ENCODE results near the gene TNFRSF25. TPM values are rescaled to one million over a fixed set of nuclear protein-coding genes. Genes with fewer than 3 reads are reported as not detected.
"Not testable (repeated sequence)": the region's sequence is repeated elsewhere in the genome, so short reads cannot be mapped to it uniquely, and the experiment has no call there.

Gene TNFRSF25
- total RNA-seq, 1 donor from 2014 or later = 11.6 TPM

DNA sequence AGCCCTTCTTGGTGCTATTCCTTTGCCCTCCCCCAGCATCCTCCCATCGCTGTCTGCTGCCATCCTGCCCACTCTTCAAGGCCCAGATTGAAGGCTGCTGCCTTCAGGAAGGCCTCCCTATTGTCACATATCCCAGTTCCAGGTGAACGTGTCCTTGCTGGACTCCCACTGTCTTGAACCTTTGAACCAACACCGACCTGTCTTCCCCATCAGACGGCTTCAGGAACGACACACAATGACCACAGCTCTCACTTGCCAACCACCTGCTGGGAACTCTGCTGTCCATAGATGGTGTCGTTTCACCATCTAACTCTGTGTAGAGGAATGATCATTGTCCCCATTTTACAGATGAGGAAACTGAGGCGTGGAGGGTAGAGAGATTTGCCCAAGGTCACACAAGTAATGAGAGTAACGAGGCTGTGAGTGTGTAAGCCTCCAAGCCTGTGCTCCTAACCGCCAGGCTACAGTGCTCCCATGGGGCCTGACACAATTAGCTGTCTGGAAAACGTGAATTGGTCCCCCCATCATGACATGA lies 35.4 kb upstream of the TNFRSF25 start:
- DNase-seq = no peak

DNA sequence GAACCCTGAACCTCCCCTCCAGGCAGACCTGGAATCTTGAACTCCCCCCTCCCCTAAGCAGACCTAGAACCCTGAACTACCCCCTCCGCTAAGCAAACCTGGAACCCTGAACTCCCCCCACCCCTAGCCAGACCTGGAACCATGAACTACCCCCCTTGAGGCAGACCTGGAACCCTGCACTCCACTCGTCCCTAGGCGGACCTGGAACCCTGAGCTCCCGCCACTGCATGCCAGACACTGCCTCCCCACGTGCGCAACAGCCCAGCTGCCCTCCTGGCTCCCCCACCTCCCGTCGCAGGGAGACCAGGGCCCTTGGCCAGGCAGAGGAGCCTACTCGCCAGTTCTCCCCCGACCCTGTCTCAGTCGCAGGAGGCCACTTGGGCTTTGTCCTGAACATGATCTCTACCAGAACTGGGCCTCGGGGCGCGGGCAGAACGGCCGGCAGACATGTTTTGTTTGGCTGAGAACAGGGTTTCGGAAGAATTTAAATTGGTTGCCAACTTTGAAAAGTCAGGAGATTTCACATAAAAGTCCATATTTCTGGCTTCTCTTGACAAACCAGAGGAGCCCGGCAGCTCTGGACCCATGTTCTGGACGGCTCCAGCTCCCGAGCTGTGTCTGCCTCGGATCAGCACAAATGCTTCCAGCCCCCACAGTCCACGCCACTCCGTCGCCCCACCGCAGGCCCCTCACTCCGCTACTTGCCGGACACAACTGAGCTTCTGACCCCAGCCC lies 34.7 kb upstream of the TNFRSF25 start:
- DNase-seq = no peak

DNA sequence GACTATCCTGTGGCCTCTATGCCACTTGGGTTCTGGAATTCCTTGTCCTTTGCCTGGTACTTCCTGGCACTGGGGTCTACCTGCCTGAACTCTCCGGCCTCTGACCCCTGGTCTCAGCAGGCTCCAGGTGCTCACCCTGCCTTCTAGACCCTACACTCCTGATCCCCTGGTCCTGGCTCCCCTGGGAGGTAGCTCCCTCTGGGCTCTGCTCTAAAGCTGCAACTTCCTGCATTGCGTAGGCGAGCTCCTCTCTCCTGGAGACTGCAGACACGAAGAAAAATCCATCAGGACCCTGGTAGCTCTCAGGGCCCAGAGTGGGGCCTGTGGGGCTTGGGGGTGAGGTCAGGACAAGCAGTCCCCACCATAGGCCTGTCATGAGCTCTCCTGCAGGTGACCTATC lies 33.3 kb upstream of the TNFRSF25 start:
- no peak for DNase-seq

DNA sequence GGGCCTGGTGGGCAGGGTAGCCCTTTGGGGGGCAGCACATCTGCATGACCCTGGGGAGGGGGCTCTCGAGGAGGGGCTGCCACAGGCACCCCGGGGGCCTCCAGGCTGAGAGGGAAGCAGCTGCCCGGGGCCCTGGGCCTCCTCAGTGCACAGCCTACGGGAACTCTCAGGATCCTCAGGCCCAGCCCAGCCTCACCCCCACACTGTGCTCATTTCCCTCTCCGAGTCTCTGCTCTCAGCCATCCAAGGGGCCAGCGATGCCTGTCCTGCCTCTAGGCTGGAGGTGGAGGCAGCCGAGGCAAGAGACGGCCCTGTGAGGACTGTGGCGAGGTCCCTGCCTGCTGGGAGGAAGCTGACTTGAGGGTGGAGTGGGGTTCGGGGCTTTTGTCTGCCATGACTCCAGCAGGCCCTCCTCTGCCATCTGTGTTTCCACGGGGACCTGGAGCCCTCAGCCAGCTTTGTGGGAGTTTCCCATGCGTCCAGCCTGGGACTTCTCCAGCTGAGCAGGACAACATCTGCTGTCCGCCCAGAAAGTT lies 32.7 kb upstream of the TNFRSF25 start:
- DNase-seq = no peak

DNA sequence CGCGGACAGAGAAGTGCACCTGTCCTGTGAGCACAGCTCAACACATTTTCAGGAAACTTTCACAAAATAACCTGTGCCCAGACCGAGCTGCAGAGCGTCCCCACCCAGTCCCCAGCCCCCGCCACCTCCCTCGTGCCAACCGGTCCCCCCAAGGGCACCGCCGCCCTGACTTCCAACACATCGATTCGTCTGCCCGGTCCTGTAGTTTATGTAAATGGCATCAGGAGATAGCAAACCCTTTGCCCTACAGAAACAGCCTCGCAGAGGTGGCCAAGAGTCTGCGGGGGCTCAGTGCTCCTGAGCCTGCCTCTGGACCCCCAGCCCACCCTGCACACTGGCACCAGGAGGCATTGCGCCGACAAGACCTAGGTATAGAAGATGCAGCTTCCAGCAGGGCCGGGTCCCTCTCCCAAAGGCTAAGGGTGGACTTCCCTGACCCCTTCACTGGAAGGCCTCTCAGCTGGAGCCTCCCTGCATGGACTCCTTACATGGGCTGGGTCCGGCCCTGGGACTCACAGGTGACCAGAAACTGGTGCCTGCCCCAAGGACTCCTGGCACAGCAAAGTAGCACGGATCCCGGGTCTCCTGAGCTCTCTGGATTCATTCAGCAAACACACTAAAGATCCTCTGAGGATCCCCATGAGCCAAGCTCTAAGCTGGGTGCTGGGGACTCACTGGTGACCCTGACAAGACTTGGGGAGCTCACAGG lies 32.0 kb upstream of the TNFRSF25 start:
- DNase-seq = no peak

DNA sequence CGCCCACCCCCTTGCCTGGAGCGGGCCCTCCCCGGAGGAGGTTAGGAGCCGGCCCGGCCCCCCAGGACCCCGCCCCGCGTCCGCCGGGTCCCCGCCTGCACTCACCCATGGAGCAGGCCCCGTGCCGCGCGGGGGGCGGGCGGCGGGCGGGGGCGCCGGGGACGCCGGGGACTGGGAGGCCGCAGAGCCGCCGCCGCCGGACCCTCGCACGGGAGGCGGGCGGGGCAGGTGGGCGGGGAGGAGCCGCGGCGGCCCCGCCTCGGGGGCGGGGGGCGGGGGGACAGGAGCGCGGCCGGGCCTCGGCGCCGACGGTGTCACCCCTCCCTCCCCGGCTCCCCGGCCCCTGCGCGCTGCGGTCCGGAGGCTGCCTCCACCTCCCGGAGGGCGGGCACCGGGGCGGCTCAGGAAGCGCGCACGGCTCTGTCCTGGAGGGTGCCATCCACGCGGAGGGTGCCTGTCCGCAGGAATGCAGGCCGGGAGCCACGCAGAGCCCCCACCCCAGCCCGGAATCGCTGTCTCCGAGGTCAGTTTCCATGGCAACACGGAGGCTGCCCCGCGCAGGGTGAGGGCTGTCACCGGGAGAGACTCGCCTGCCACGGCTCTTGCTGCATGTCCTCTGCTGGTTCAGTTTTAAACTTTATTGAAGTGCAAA lies 31.4 kb upstream of the TNFRSF25 start:
- DNase-seq = no peak

DNA sequence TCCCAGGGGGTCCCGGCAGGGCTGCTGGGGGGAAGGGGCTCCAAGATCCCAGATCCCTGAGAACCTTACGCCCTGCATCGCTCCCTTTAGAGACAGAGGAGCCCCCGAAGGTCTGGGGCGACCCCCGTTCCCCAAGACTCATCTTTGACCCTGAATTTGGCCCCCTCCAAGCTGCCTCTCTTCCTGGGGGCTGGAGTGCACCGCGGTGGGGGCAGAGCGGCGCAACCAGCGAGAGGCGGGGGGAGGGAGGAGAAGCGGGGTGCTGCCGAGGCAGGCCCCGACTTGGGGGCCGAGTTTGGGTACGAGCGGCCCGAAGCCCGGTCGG lies 30.9 kb upstream of the TNFRSF25 start:
- no peak for DNase-seq

DNA sequence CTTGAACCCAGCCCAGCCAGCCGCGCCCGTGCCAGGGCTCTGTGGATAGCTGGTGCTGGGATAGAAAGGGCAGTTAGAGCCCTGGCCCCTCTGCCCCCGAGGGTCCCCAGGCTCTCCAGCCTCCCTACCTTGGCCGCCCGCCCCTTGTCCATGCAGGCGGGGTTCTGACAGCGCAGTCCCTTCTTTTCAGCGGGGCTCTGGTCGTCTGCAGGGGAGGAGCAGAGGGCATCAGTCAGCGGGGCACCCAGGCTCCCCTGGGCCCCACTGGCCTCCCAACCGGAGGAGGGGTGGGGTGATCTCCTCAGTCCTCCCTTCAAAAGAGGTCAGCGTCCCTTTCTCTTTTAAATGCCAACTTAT lies 30.4 kb upstream of the TNFRSF25 start:
- DNase-seq = no peak

DNA sequence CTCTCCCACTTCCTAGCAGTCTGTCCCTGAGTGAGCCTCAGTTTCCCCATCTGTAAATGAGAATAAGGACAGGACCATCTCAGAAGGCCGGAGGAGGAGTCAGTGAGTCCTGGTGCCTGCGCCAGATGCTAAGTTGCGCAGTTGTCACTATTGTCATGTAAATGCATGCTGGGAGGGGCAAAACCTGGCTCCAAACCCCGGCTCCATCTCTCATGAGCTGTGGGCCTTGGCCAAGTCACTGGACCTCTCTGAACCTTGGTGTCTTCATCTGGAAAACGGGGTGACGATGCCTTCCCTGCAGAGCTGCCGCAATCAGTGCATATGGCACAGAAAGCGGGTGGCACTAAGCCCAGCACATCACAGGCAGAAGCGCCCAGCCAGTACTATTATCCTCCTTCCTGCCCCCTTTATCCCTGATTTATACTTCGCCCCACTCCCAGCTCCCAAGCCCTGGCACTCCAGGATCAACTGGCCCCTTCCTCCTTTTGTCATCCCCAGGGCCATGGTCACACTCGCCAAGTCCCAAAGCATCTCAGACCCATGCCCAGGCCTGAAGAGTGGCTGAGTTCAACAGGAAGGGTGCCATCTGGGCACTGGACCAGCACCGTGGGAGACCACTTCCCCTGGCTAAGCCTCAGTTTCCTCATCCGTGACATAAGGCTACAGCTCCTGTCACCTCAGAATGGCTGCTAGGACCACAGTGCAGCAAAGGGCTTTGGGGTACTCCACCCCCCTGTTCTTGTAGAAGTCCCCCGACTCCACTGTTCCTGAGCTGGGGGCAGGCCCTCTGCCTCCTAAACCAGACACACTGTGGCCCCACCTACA lies 29.8 kb upstream of the TNFRSF25 start:
- DNase-seq = no peak

DNA sequence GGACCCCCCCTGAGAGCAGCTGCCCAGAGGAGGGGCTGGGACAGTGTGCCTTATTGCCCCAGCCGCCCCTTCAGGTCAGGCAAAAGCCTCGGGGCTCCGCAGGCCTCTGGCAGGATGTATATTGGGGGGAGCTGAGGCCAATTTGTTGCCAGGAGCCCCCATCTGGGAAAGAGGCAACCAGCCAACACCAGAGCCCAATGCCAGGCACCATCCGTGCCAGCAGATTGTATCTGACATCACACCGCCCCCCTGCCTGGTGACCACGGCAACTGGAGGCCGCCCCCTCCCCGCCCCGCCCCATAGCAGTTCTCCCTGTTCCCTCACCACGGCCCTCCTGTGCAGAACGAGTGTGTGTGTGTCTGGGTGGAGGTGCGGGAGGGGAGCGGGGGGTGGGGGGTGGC lies 29.1 kb upstream of the TNFRSF25 start:
- no peak for DNase-seq

DNA sequence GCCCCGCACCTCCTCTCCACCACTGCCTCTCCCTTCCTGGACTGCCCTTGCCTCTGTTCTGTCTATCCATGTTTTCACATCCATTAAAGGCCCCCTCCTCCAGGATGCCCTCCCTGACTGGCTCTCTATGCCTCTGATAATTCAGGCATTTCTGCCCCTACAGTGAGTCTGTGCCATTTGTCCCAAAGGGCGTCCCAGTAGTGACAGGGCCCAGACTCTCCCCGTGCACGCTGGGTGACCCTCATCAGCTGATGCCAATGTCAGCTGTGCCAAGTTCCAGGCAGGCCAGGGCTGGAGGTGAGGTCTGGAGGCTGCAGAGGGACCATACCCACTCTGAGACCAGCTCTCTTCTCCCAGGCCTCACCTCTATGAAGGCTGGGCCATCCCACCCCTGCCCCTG lies 28.7 kb upstream of the TNFRSF25 start:
- no peak for DNase-seq

DNA sequence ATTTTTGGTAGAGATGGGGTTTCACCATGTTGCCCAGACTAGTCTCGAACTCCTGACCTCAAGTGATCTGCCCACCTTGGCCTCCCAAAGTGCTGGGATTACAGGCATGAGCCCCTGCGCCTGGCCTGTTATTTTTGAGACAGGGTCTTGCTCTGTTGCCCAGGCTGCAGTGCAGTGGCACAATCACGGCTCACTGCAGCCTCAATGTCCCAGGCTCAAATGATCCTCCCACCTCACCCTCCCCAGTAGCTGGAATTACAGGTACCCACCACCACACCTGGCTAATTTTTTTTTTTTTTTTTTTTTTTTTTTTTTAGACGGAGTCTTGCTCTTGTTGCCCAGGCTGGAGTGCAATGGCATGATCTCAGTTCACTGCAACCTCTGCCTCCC lies 27.9 kb upstream of the TNFRSF25 start:
- DNase-seq = not testable (repeated sequence)

DNA sequence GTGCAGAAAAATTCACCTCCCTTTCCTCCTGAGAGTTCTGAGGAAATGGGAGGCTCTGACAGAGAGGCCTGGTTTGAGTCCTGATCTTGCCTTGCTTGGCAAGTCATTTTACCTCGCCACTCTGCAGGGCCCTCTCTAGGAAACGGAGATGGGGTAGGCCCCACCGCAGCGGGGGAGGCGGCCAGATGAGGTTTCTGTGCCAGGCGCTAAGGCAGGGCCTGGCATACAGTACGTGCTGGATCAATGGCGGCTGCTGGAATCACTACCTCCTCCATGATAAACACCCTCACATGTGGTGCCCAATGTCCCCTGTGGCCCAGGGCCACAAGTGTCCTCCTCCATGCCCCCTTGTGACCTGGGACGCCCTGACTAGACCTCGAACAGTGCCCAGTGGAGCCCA lies 26.0 kb upstream of the TNFRSF25 start:
- DNase-seq = no peak

DNA sequence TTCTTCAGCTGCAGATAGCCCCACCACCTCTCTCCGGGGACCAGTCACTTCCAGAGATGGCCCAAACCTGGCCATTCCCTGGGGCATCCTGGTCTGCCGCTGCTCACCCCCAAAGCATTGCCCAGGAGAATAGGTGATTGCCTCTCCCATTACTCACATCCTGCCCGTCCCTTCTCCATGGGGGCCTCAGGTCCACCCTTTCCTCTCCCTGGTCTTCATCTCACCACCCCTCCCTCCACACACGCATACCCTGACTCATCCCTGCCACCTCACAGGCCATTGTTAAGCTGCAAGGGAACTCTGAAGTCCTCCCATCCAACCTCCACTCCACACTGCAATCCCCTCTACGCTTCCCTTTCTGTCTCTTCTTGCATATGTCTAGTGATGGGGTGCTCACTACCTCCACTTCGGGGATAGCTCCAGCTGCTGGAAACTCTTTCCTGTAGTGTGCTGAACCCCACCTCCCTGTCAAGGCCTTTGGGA lies 25.5 kb upstream of the TNFRSF25 start, which contains the start of gene PLEKHG5:
Gene PLEKHG5 (minus strand): TSS at position 188 of the 483 bp plus-strand sequence. CDS start 14,096 bp downstream, outside the sequence.
- DNase-seq = no peak

DNA sequence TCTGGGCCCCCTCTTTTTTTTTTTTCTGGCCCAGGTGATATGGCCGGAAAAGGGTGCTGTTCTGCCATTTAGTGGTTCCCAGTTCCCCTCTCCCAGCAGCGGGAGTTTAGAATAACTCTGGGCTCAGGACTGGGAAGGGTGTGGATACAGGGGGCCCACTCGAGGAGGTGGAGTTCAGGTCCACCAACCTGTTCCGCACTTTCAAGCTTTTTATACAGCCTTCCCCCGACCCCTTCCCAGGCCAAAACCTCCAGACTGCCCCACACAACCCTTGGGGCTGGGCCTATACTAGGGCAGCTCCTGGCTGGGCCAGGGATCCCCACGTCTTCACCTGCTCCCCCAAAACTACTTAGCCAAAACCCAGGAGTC lies 25.1 kb upstream of the TNFRSF25 start:
- DNase-seq = no peak

DNA sequence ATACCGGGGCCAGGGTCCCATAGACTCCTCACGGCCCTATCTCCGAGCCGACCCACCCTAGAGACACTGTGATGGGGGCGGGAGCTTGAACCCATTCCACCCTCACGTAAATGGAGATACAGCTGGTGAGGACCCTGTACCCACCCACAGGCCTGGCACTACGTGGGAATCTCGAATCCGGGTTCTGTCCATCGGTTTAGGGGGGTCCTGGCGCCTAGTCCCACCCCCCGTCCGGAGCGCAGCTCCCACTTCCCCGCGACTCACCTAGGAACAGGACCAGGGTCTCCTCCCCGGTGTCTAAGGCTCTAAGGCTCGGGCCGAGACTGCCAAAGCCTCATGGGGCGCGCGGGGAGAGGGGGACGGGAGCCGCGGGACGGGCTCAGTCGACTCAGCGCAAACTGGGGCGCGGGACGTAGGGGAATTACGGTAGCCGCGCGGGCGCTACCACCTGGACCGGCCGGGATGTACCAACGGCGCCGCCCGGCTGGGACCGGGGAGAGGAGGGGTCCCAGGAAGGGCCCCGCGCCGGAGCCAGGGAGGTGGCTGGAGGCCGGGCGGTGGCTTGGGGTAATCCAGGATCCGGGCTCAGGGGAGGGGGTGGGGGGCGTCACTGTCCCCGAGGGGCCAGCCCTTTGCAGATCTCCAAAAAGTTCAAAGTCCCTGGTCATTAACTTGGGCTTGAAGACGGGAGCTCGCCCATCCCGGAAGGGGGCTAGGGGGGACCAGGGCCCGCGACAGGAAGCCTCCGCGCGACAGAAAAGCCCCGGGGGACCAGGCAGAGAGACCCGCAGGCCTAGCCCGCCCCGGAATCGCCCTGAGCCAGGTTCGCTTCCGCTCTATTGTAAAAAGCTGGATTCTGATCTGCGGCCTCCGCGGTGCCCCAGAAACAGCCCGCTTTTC lies 24.5 kb upstream of the TNFRSF25 start:
- DNase-seq = no peak

DNA sequence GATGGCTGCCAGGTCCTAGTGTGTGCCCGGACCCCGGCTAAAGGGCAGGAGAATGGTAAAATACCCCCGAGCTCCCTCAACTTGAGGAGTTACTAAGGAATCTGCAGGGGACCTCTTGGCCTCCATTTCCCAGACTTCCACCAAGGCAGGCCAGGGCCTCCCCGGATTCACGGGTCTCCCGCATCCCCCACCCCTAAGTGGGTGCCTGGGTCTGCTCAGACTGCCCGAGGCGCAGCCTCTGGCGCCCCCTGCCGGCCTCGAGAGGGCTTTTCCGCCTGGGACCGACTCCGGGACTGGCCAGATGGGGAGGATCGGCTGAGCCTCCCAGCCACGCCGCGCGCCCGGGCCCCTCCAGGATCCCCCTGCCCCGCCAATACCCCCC lies 23.8 kb upstream of the TNFRSF25 start:
- no peak for DNase-seq

DNA sequence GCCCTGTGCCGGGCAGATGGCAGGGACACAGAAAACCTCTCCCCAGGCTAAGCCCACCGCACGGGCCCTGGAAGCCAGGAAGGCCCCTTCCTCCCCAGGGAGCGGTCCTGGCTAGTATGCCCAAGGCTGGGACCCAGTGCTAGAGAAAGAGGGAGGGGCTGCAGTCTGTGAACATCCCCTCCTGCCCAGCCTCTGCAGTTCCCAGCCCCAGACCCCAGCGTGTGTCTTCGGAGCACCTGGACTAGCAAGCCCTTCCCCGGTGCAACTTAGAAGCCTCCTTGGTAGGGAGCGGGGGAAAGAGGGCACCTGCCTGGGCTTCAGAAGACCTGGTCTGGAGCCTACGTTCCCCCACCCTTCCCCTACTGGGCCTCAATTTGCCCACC lies 23.4 kb upstream of the TNFRSF25 start:
- no peak for DNase-seq

DNA sequence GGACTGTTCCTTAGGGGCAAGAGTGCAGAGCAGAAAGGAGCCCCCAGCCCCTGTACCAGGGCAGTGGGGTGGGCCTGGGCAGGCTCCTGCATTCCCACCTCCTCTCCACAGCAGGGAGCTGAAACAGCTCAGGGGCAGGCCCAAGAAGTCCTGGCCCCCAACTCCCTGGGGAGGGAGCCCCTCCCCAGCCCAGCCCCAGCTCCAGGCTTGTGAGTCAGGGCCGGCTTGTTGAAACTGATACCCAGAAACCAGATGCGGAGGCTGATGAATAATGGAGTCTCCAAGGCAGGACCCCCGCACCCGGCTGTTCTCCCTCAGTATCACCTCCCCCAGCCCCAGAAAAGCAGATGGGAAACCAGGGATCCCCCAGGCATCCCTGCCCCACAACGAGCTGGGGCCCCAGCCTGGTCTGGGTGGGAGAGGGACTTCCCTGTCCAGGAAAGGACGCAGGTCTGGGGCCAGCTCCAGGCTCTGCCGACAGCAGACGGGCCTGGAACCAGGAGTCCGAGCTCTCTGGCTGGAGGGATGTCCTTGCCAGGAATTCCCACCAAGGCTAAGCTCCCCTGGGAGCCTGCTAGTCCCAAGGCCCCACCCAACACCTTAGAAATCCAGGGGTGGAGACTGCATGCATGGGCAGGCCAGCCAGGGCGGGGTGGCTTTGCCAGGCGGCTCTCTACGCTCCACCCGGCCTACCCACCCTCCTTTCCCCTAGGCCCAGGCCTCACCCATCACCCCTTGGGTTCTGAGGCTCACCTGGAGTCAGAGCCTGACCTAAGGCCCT lies 22.8 kb upstream of the TNFRSF25 start:
- no peak for DNase-seq

DNA sequence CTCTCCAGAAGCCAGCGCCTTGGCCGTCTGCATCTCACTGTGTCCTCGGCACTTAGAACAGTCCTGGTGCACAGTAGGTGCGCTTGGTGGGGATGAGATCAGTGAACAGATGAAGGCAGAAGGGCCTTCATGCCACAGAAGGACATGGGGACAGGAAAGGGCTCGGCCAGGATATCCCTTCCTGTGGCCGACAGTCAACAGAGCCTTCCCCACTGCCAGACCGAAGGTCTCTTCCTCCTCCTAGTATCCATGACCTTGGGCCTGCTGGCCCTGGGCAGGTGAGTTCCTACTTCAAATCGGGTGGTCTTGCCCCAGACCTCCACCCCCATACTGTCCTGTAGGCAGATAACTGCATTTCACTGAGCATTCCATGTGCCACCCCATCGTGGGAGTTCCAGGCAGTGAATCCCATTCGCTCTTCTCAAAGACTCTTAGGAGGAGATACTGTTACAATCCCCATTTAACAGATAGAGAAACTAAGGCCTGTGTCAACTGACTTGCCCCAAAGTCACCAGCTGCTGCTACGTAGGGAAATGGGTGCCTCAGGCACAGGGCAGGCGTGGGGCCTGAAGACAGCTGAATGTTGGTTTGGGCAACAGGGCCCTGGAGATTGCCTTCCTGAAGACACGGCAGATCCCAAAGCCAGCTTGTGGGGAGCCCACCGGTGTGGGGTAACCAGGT lies 22.0 kb upstream of the TNFRSF25 start:
- DNase-seq = no peak

Data from skin of body (tissue), 2 donors.